ENCODE measurements around the gene KCNRG.

DNA sequence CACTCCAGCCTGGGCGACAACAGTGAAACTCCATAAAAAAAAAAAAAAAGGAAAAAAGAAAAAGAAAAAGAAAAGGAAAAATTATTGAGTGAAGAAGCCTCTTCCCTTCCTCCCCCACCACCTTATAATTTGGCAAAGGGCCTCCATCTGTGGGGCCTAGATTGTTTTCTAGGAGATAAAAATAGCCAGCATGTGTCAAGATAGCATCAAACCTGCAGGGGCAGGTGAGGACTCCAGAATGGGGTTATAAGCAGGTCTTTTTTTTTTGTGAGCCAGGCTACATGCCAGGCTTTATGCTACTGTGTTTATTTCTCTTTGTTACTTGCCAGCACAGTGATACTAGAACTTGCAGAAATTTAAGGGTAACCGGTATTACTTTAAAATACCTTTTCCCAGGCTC, 30.1 kb upstream of the KCNRG start:
- TF ChIP-seq, protein P1, sequence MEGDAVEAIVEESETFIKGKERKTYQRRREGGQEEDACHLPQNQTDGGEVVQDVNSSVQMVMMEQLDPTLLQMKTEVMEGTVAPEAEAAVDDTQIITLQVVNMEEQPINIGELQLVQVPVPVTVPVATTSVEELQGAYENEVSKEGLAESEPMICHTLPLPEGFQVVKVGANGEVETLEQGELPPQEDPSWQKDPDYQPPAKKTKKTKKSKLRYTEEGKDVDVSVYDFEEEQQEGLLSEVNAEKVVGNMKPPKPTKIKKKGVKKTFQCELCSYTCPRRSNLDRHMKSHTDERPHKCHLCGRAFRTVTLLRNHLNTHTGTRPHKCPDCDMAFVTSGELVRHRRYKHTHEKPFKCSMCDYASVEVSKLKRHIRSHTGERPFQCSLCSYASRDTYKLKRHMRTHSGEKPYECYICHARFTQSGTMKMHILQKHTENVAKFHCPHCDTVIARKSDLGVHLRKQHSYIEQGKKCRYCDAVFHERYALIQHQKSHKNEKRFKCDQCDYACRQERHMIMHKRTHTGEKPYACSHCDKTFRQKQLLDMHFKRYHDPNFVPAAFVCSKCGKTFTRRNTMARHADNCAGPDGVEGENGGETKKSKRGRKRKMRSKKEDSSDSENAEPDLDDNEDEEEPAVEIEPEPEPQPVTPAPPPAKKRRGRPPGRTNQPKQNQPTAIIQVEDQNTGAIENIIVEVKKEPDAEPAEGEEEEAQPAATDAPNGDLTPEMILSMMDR (IDR thresholded peaks at IDR 0.05), result no peak
- TF ChIP-seq POLR2A (IDR thresholded peaks at IDR 0.05), result no peak
